Measurements from ENCODE around the gene MCM6. TPM values are rescaled to one million over a fixed set of nuclear protein-coding genes. Genes with fewer than 3 reads are reported as not detected.
A peak's percentile ranks its signal among the peaks of the same experiment; 100 is the strongest.

MCM6 gene
- total and polyA plus RNA-seq, 3 experiments from 2014 or later = 14.8 to 178 (median 175) TPM

DNA sequence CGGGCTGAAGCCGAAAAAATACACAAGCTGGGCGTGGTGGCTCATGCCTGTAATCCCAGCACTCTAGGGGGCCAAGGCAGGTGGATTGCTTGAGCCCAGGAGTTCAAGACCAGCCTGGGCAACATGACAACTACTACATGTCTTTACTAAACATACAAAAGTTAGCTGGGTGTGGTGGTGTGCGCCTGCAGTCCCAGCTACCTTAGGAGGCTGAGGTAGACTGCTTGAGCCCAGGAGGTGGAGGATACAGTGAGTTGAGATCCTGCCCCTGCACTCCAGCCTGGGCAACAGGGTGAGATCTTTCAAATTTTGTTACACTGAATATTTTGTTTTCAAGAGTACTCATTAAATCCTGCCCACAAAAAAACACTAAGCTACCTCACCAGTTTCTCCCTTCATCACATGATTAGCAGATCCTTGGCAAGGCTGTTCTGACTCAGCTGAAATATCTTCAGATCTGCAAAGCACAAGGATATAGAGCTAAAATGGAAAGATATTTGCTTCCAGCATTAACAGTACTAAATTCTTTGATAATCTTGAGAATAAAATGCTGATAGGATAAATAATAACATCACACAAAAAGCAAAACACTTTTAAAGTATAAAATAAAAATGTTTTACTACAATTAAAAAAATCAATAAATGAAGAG, 28.2 kb upstream of the MCM6 start:
- POLR2A ChIA-PET = no interaction called here
- Mint-ChIP-seq H3K9me3 (no peaks in the 10 kb centered on the region), H3K27ac (peak overlapping the region in 4 of 8 donors; percentile 19 to 51 (median 38)), H3K36me3 (peaks cover 3 to 48% (median 25%) of the 10 kb centered on the region in 3 donors), H3K27me3 (no peaks in the 10 kb centered on the region), H3K4me1 (no peaks in the 10 kb centered on the region), H3K4me3 (no peak overlapping the region)
- CTCF ChIA-PET = interaction anchor here (1.5 kb wide), 1 partner anchor 480 kb away, joined by 7 read pairs; no protein-coding TSS in a partner anchor
- no peak overlapping the region for H3K4me3 ChIP-seq (ENCODE audit: low read length)
- H3K27ac ChIP-seq (ENCODE audit: low read depth, low read length) = no peak overlapping the region
- no peaks in the 10 kb centered on the region for H3K27me3 ChIP-seq (ENCODE audit: insufficient read depth, low read length, poor library complexity, severe bottlenecking)
- no peak for DNase-seq
- peaks cover 15% of the 10 kb centered on the region for H3K36me3 ChIP-seq (ENCODE audit: insufficient read depth, low read length)
- no peaks in the 10 kb centered on the region for H3K4me1 ChIP-seq (ENCODE audit: insufficient read depth, low read length)
- H3K9me3 ChIP-seq (ENCODE audit: low read length) = no peaks in the 10 kb centered on the region

DNA sequence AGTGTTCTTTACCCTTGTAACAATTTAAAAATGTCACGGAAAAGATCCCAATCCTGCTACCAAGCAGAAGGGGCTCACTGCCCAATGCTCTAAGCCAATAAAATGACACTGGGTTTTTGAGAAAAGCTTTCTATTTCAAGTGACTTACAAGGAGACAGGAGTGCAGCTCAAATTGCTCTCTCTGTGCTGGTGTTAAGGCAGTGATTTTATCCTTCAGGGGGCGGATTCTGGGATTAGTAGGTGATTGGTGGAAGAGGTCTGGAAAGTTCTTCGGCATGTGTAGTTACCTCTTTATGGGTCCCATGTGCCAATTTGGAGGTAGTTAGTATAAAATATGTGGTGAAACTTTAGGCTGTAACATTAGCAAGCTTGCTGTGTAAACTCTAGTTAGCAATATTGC, 27.4 kb upstream of the MCM6 start:
- H3K27ac ChIP-seq (ENCODE audit: low read depth, low read length) = no peak overlapping the region
- Mint-ChIP-seq H3K9me3 (no peaks in the 10 kb centered on the region), H3K27ac (peak overlapping the region in 1 of 8 donors; percentile 7), H3K27me3 (no peaks in the 10 kb centered on the region), H3K4me1 (no peaks in the 10 kb centered on the region), H3K36me3 (peaks cover under 1 to 41% (median 22%) of the 10 kb centered on the region in 3 donors), H3K4me3 (no peak overlapping the region)
- H3K4me3 ChIP-seq (ENCODE audit: low read length) = no peak overlapping the region
- peaks cover 15% of the 10 kb centered on the region for H3K36me3 ChIP-seq (ENCODE audit: insufficient read depth, low read length)
- ChIA-PET POLR2A (no interaction called here), CTCF (interaction anchor here (1.1 to 1.5 kb wide), 2 partner anchors 9 to 481 kb away, joined by 3 to 7 read pairs; no protein-coding TSS in a partner anchor)
- no peak for DNase-seq
- no peaks in the 10 kb centered on the region for H3K9me3 ChIP-seq (ENCODE audit: low read length)
- H3K4me1 ChIP-seq (ENCODE audit: insufficient read depth, low read length) = no peaks in the 10 kb centered on the region
- no peaks in the 10 kb centered on the region for H3K27me3 ChIP-seq (ENCODE audit: insufficient read depth, low read length, poor library complexity, severe bottlenecking)

DNA sequence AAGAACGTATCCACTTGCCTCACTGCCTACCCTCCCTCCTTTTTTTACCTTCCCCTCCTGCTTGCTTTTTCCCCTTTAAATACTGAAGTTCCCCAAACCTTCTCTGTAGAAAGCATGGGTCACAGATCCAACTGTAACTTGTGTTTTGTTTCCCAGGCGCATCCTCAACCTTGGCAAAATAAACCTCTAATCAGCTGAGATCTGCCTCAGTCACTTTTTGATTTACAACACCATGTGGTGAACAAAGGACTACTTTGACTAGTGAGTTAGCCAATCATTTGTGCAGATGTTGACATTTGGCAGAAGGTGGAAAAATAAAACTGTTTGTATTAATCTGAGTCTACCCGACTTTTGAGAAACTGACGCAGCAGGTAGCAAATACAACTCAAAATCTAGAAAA, 23.3 kb upstream of the MCM6 start:
- H3K27me3 ChIP-seq (ENCODE audit: insufficient read depth, low read length, poor library complexity, severe bottlenecking) = no peaks in the 10 kb centered on the region
- H3K27ac ChIP-seq (ENCODE audit: low read depth, low read length) = no peak overlapping the region
- H3K36me3 ChIP-seq (ENCODE audit: insufficient read depth, low read length) = no peaks in the 10 kb centered on the region
- Mint-ChIP-seq H3K9me3 (no peaks in the 10 kb centered on the region), H3K4me3 (no peak overlapping the region), H3K27me3 (no peaks in the 10 kb centered on the region), H3K4me1 (no peaks in the 10 kb centered on the region), H3K27ac (peak overlapping the region in 1 of 8 donors; percentile 32), H3K36me3 (peaks cover 0 to 12% (median 3%) of the 10 kb centered on the region in 3 donors)
- no peak overlapping the region for H3K4me3 ChIP-seq (ENCODE audit: low read length)
- ChIA-PET POLR2A (no interaction called here), CTCF (no interaction called here)
- H3K9me3 ChIP-seq (ENCODE audit: low read length) = no peaks in the 10 kb centered on the region
- H3K4me1 ChIP-seq (ENCODE audit: insufficient read depth, low read length) = no peaks in the 10 kb centered on the region
- no peak for DNase-seq

DNA sequence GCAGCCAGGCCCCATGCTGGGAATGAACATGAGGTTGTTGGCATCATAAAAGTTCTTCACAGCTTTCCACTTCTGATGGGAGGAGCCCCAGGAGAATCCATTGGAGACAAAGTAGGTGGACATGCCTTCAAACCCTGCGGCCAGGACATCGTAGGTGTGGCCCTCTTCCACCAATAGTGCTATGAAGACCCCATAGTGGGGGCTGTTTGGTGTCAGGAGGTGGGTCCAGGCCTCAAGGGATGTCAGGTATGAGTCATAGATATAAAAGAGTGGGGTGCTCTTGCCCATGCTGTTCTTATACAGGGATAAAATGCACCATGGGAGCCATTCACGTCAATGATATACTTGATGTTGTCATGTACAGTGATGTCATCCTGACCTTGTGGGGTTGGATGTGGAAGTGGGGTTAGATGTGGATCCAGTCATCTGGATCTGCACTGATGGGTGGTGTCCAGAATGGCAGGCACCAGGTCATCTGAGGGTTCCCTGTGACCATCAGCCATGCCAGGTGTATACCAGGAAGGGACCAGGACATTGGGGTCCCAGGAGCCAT, 22.1 kb upstream of the MCM6 start:
- Mint-ChIP-seq H3K27me3 (no peaks in the 10 kb centered on the region), H3K4me1 (no peaks in the 10 kb centered on the region), H3K9me3 (no peaks in the 10 kb centered on the region), H3K4me3 (no peak overlapping the region), H3K36me3 (peaks cover 0 to 4% (median 3%) of the 10 kb centered on the region in 3 donors), H3K27ac (no peak overlapping the region)
- POLR2A ChIA-PET = no interaction called here
- H3K9me3 ChIP-seq (ENCODE audit: low read length) = no peaks in the 10 kb centered on the region
- no peaks in the 10 kb centered on the region for H3K36me3 ChIP-seq (ENCODE audit: insufficient read depth, low read length)
- H3K4me3 ChIP-seq (ENCODE audit: low read length) = no peak overlapping the region
- CTCF ChIA-PET = no interaction called here
- H3K4me1 ChIP-seq (ENCODE audit: insufficient read depth, low read length) = no peaks in the 10 kb centered on the region
- no peak overlapping the region for H3K27ac ChIP-seq (ENCODE audit: low read depth, low read length)
- no peaks in the 10 kb centered on the region for H3K27me3 ChIP-seq (ENCODE audit: insufficient read depth, low read length, poor library complexity, severe bottlenecking)
- DNase-seq = no peak

DNA sequence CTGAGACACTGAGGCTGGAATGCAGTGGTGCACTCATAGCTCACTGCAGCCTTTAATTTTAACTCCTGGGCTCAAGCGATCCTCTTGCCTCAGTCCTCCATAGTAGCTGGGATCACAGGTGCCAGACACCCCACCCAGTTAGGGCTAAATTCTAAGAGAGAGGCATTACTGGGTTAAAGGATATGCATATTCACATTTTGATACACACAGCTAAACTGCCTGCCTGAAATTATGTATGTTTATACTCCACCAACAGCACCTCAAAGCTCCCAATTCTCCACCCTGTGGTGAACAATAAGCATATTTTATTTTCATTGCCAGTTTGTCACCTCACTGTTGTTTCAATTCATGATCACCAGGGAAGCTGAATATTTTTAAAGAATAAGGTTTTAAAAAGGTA, 18.7 kb upstream of the MCM6 start:
- Histone ChIP-seq H3K9me3 (ENCODE audit: low read length) (no peaks in the 10 kb centered on the region), H3K36me3 (ENCODE audit: insufficient read depth, low read length) (no peaks in the 10 kb centered on the region), H3K27me3 (ENCODE audit: insufficient read depth, low read length, poor library complexity, severe bottlenecking) (no peaks in the 10 kb centered on the region), H3K27ac (ENCODE audit: low read depth, low read length) (no peak overlapping the region), H3K4me3 (ENCODE audit: low read length) (no peak overlapping the region), H3K4me1 (ENCODE audit: insufficient read depth, low read length) (no peaks in the 10 kb centered on the region)
- H3K4me1 Mint-ChIP-seq = no peaks in the 10 kb centered on the region
- POLR2A ChIA-PET = no interaction called here
- CTCF ChIA-PET = interaction anchor here (1.0 to 1.3 kb wide), 2 partner anchors 9 to 490 kb away, joined by 3 to 4 read pairs; no protein-coding TSS in a partner anchor
- H3K4me3 Mint-ChIP-seq = no peak overlapping the region
- H3K9me3 Mint-ChIP-seq = no peaks in the 10 kb centered on the region
- H3K27ac Mint-ChIP-seq = no peak overlapping the region
- no peaks in the 10 kb centered on the region for H3K27me3 Mint-ChIP-seq
- no peak for DNase-seq
- peaks cover 0 to 2% (median 2%) of the 10 kb centered on the region in 3 donors for H3K36me3 Mint-ChIP-seq

DNA sequence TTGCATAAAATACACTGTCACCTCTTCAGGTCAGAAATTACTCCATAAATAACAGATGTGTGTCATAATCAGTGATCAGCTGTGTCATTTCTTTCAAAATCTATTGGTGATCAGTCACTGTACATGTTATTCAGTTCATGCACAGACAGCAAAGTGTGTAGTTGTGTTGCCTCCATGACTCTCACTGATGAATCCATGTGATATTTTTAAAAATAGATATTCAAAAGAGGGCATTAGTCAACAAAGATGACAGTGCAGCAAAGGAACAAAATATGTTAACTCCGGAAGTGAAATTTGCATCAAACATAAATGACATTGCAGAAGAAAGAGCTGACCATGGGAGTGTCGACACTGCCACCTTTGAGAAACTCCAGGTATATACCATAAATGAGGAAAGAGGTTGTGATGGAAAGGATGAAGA, 17.1 kb upstream of the MCM6 start:
- Histone ChIP-seq H3K4me1 (ENCODE audit: insufficient read depth, low read length) (no peaks in the 10 kb centered on the region), H3K36me3 (ENCODE audit: insufficient read depth, low read length) (no peaks in the 10 kb centered on the region), H3K27ac (ENCODE audit: low read depth, low read length) (no peak overlapping the region), H3K27me3 (ENCODE audit: insufficient read depth, low read length, poor library complexity, severe bottlenecking) (no peaks in the 10 kb centered on the region), H3K4me3 (ENCODE audit: low read length) (no peak overlapping the region), H3K9me3 (ENCODE audit: low read length) (no peaks in the 10 kb centered on the region)
- DNase-seq = no peak
- Mint-ChIP-seq H3K9me3 (peaks cover 0 to 2% (median 0%) of the 10 kb centered on the region in 5 donors), H3K27ac (no peak overlapping the region), H3K4me3 (no peak overlapping the region), H3K27me3 (peaks cover 0 to 3% of the 10 kb centered on the region in 2 donors), H3K36me3 (peaks cover 0 to under 1% (median 0%) of the 10 kb centered on the region in 3 donors), H3K4me1 (no peaks in the 10 kb centered on the region)
- ChIA-PET CTCF (no interaction called here), POLR2A (no interaction called here)

DNA sequence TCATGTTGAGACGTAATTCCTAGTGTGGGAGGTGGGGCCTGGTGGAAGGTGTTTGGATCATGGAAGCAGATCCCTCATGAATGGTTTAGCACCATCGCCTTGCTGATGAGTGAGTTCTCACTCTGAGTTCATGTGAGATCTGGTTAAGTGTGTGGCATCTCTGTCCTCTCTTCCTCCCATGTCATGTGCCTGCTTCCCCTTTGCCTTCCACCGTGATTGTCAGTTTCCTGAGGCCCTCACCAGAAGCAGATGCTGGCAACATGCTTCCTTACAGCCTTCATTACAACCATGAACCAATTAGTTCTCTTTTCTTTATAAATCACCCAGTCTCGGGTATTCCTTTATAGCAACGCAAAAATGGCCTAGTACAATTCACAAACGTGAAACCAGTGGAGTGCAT, 14.6 kb upstream of the MCM6 start:
- CTCF ChIA-PET = no interaction called here
- Histone ChIP-seq H3K4me3 (ENCODE audit: low read length) (no peak overlapping the region), H3K27me3 (ENCODE audit: insufficient read depth, low read length, poor library complexity, severe bottlenecking) (no peaks in the 10 kb centered on the region), H3K36me3 (ENCODE audit: insufficient read depth, low read length) (no peaks in the 10 kb centered on the region), H3K27ac (ENCODE audit: low read depth, low read length) (no peak overlapping the region), H3K4me1 (ENCODE audit: insufficient read depth, low read length) (no peaks in the 10 kb centered on the region), H3K9me3 (ENCODE audit: low read length) (no peaks in the 10 kb centered on the region)
- no peaks in the 10 kb centered on the region for H3K36me3 Mint-ChIP-seq
- no peak for DNase-seq
- H3K4me3 Mint-ChIP-seq = no peak overlapping the region
- H3K27me3 Mint-ChIP-seq = peaks cover 14 to 15% of the 10 kb centered on the region in 2 donors
- H3K4me1 Mint-ChIP-seq = no peaks in the 10 kb centered on the region
- POLR2A ChIA-PET = no interaction called here
- H3K27ac Mint-ChIP-seq = no peak overlapping the region
- peaks cover 0 to 2% (median 0%) of the 10 kb centered on the region in 5 donors for H3K9me3 Mint-ChIP-seq

DNA sequence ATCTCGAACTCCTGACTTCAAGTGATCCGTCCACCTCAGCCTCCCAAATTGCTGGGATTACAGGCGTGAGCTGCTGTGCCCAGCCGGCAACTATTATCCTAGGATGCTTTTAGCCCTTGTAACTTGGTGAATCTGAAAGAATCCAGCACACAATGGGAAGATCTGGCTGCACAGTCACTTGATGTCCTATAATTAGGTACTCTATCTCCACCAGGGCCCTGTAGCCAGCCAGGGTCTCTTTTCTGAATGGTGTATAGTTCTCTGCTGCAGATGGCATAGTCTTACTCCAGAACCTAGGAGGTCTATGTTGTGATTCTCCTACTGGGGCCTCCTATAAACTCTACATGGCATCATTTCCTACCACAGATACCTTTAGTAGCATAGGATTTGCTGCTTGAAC, 13.9 kb upstream of the MCM6 start:
- DNase-seq = no peak
- ChIA-PET CTCF (no interaction called here), POLR2A (no interaction called here)
- peaks cover 18 to 19% of the 10 kb centered on the region in 2 donors for H3K27me3 Mint-ChIP-seq
- Histone ChIP-seq H3K4me3 (ENCODE audit: low read length) (no peak overlapping the region), H3K27ac (ENCODE audit: low read depth, low read length) (no peak overlapping the region), H3K9me3 (ENCODE audit: low read length) (no peaks in the 10 kb centered on the region), H3K4me1 (ENCODE audit: insufficient read depth, low read length) (no peaks in the 10 kb centered on the region), H3K27me3 (ENCODE audit: insufficient read depth, low read length, poor library complexity, severe bottlenecking) (no peaks in the 10 kb centered on the region), H3K36me3 (ENCODE audit: insufficient read depth, low read length) (no peaks in the 10 kb centered on the region)
- no peak overlapping the region for H3K4me3 Mint-ChIP-seq
- peaks cover 0 to 2% (median 0%) of the 10 kb centered on the region in 3 donors for H3K36me3 Mint-ChIP-seq
- H3K4me1 Mint-ChIP-seq = no peaks in the 10 kb centered on the region
- H3K27ac Mint-ChIP-seq = no peak overlapping the region
- H3K9me3 Mint-ChIP-seq = peaks cover 0 to 2% (median 0%) of the 10 kb centered on the region in 5 donors
